Endothelial cell of umbilical vein (primary cell): ENCODE measurements around the gene GPR68. TPM values are rescaled to one million over a fixed set of nuclear protein-coding genes. Genes with fewer than 3 reads are reported as not detected.
"Not testable (repeated sequence)": the region's sequence is repeated elsewhere in the genome, so short reads cannot be mapped to it uniquely, and the experiment has no call there.

Source experiments
- BruUV-seq: library from RNA; stranded (reverse); fragments of 400-500 nt; replicated peaks from 2 replicates; lab custom pipeline; 2021; lab: Mats Ljungman, UMichigan
- CTCF ChIA-PET: fragments of 300-600, 350-600 bp; sonication (Branson Sonifier 250); formaldehyde crosslinking; loops from one replicate; lab custom pipeline; 2021; ENCODE audit warnings: antibody characterized with exemption, inconsistent platforms; lab: Charles Lee
- POLR2A ChIA-PET: fragments of 300-600, 350-600 bp; sonication (Branson Sonifier 250); formaldehyde crosslinking; loops from one replicate; lab custom pipeline; 2021; ENCODE audit warnings: antibody characterized with exemption, inconsistent platforms; lab: Charles Lee
- DNase-seq: peaks from one replicate; pipeline ENCODE4 v3.0.0-alpha.2; 2011; ENCODE audit warnings: low read depth, low spot score
- FAIRE-seq: peaks from 2 replicates; lab custom pipeline; 2011; peaks lifted over from hg19 to GRCh38; lab: Jason Lieb, UNC
- H2AFZ ChIP-seq: 2 replicates; pipeline ENCODE4 v1.6.0; 2012; ENCODE audit warnings: low read depth, low read length, control low read depth, inconsistent platforms
- H3K27ac ChIP-seq: 2 replicates; pipeline ENCODE4 v1.5.1; 2011; ENCODE audit warnings: low read depth, mild to moderate bottlenecking, control low read depth, low read length, moderate library complexity; ENCODE audit not compliant: insufficient read depth
- H3K27me3 ChIP-seq, 2 experiments: 2 replicates each; pipeline versions ENCODE4 v1.6.0 to v1.6.1; 2011; ENCODE audit warnings: low read length in 2 of 2, mixed read lengths in 1 of 2; ENCODE audit not compliant: control insufficient read depth in 2 of 2, insufficient read depth in 2 of 2
- H3K36me3 ChIP-seq, 2 experiments: 2 replicates in 1 of 2; 3 replicates in 1 of 2; pipeline ENCODE4 v1.5.1; 2011; ENCODE audit warnings: low read length in 2 of 2, mild to moderate bottlenecking in 1 of 2, moderate library complexity in 1 of 2; ENCODE audit not compliant: control insufficient read depth in 2 of 2, insufficient read depth in 2 of 2; ENCODE audit errors: extremely low read depth in 1 of 2
- H3K4me1 ChIP-seq: 3 replicates; pipeline ENCODE4 v1.5.1; 2011; ENCODE audit warnings: mild to moderate bottlenecking, low read length; ENCODE audit not compliant: control insufficient read depth, insufficient read depth; ENCODE audit errors: extremely low read depth
- H3K4me2 ChIP-seq: 2 replicates; pipeline ENCODE4 v1.6.1; 2011; ENCODE audit warnings: low read length, control low read depth, mixed read lengths; ENCODE audit not compliant: insufficient read depth
- H3K4me3 ChIP-seq, 3 experiments: fragments of 200-600 bp in 1 of 3; sonication (generic), shearing (Covaris generic) in 1 of 3; replicated peaks in 1 of 3; 2 replicates each; pipeline ENCODE4 v1.5.1; 2011 to 2016; ENCODE audit warnings: control low read depth in 3 of 3, low read length in 3 of 3, mild to moderate bottlenecking in 2 of 3, inconsistent platforms in 1 of 3, low read depth in 1 of 3, moderate library complexity in 1 of 3; ENCODE audit not compliant: insufficient read depth in 1 of 3
- H3K79me2 ChIP-seq: 2 replicates; pipeline ENCODE4 v1.6.0; 2012; ENCODE audit warnings: low read length, inconsistent platforms; ENCODE audit not compliant: control insufficient read depth, insufficient read depth
- H3K9ac ChIP-seq: replicated peaks from 2 replicates; pipeline ENCODE3; 2011; ENCODE audit warnings: low read length, control low read depth; ENCODE audit not compliant: insufficient read depth; ENCODE audit errors: extremely low read depth
- H3K9me1 ChIP-seq: replicated peaks from 3 replicates; pipeline ENCODE4 v1.6.0; 2011; ENCODE audit warnings: mild to moderate bottlenecking, low read length; ENCODE audit not compliant: control insufficient read depth, insufficient read depth; ENCODE audit errors: extremely low read depth
- H3K9me3 ChIP-seq: replicated peaks from 2 replicates; pipeline ENCODE4 v1.5.1; 2012; ENCODE audit warnings: low read length, inconsistent platforms; ENCODE audit not compliant: control insufficient read depth, insufficient read depth
- H4K20me1 ChIP-seq: replicated peaks from 2 replicates; pipeline ENCODE3; 2011; ENCODE audit warnings: mild to moderate bottlenecking, low read length; ENCODE audit not compliant: control insufficient read depth, insufficient read depth; ENCODE audit errors: extremely low read depth
- EZH2 ChIP-seq: IDR thresholded peaks from 2 replicates; pipeline ENCODE4 v1.6.1; 2012; ENCODE audit warnings: borderline replicate concordance, low read depth, mild to moderate bottlenecking, moderate library complexity, low read length, inconsistent platforms; ENCODE audit not compliant: severe bottlenecking
- FOS ChIP-seq: IDR thresholded peaks from 2 replicates; pipeline ENCODE4 v1.6.1; 2011; ENCODE audit warnings: mild to moderate bottlenecking, low read length, moderate library complexity, borderline replicate concordance; ENCODE audit not compliant: insufficient read depth
- GATA2 ChIP-seq: IDR thresholded peaks from 2 replicates; pipeline ENCODE4 v1.7.0; 2011; ENCODE audit warnings: low read depth, mild to moderate bottlenecking, moderate library complexity, mixed read lengths, low read length; ENCODE audit not compliant: insufficient read length, insufficient read depth
- JUN ChIP-seq: IDR thresholded peaks from 2 replicates; pipeline ENCODE4 v1.6.1; 2011; ENCODE audit warnings: borderline replicate concordance, low read depth; ENCODE audit not compliant: insufficient read length, insufficient read depth
- MAX ChIP-seq: IDR thresholded peaks from 2 replicates; pipeline ENCODE4 v1.6.1; 2011; ENCODE audit not compliant: insufficient read depth, insufficient read length
- MYC ChIP-seq: IDR thresholded peaks from one replicate; pipeline ENCODE4 v1.6.1; 2011; ENCODE audit warnings: mild to moderate bottlenecking, low read depth, low read length
- POLR2AphosphoS5 ChIP-seq: IDR thresholded peaks from 2 replicates; pipeline ENCODE4 v1.6.1; 2012; ENCODE audit warnings: low read depth, mild to moderate bottlenecking, control low read depth, low read length, moderate library complexity; ENCODE audit not compliant: insufficient read depth
- dilution Hi-C: fragments of 300-500 bp; cut with MboI; formaldehyde crosslinking; loops from one replicate; pipeline ENCODE4 v1.15.0; 2019; ENCODE audit warnings: low sequenced_read_pairs; ENCODE audit not compliant: extremely low pct_ligation_motif_present
- intact Hi-C: fragments of 100-400 bp; cut with micrococcal nuclease; formaldehyde crosslinking; loops from one replicate; pipeline ENCODE4 v1.10.0; 2022
- polyA plus RNA-seq, 4 experiments: library from polyadenylated mRNA; depleted of rRNA in 3 of 4; stranded (reverse) in 3 of 4; unstranded in 1 of 4; fragments of >200 nt; gene quantifications; 2 replicates each; pipeline versions ENCODE4 v1.2.1 to v1.2.3, GENCODE V29; 2011 to 2012; ENCODE audit warnings: missing spikeins in 1 of 4
- total RNA-seq: library from RNA; stranded (reverse); gene quantifications from 2 replicates; pipeline ENCODE4 v1.2.3, GENCODE V29; 2021
- TF ChIP-seq, protein P1 (sequence below), 2 donors: IDR thresholded peaks; 1 replicate in 1 of 2; 2 replicates in 1 of 2; pipeline ENCODE4 v1.5.1; 2011; ENCODE audit warnings: low read length in 2 of 2, mild to moderate bottlenecking in 2 of 2, moderate library complexity in 2 of 2, control low read depth in 1 of 2, inconsistent platforms in 1 of 2, low read depth in 1 of 2; ENCODE audit not compliant: insufficient read depth in 1 of 2; ENCODE audit errors: extremely low read depth in 1 of 2

GPR68 gene
- total and polyA plus RNA-seq, 2 donors (not counting 3 experiments of a cell fraction or from before 2014, with no cell fraction given), result 0.24 to 0.36 TPM

DNA sequence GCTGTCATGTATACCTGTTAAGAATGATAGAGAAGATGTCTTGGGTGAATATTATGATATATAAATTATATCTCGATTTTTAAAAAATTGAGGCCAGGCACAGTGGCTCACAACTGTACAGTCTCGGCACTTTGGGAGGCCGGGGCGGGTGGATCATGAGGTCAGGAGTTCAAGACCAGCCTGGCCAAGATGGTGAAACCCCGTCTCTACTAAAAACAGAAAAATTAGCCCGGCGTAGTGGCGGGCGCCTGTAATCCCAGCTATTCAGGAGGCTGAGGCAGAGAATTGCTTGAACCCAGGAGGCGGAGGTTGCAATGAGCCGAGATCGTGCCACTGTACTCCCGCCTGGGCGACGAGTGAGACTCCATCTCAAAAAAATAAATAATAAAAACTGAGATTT, 21.8 kb upstream of the GPR68 start:
- BruUV-seq, H3K4me3 ChIP-seq, H3K36me3 ChIP-seq, H3K9me1 ChIP-seq, H4K20me1 ChIP-seq, H3K79me2 ChIP-seq, POLR2A ChIA-PET, H3K27me3 ChIP-seq, H3K9ac ChIP-seq, H3K27ac ChIP-seq, H3K4me2 ChIP-seq, H3K9me3 ChIP-seq, dilution Hi-C loops, DNase-seq, FAIRE-seq, H3K4me1 ChIP-seq, H2AFZ ChIP-seq: not testable (repeated sequence)
- intact Hi-C loops, result loop anchor here (5.0 kb wide), 1 partner anchor 89 kb away; no protein-coding TSS in a partner anchor
- CTCF ChIA-PET, result interaction anchor here (1.3 kb wide), 1 partner anchor 89 kb away, joined by 3 read pairs; no protein-coding TSS in a partner anchor

- ChIA-PET POLR2A (no interaction called here), CTCF (interaction anchor here (1.3 to 2.7 kb wide), 2 partner anchors 9 to 88 kb away, joined by 3 to 22 read pairs; no protein-coding TSS in a partner anchor)
- H3K4me1 ChIP-seq, result peaks cover 3% of the 10 kb centered on the region
- H4K20me1 ChIP-seq, result no peaks in the 10 kb centered on the region
- H3K27ac ChIP-seq, result no peak overlapping the region
- H2AFZ ChIP-seq, result no peak overlapping the region
- no peaks in the 10 kb centered on the region for H3K9me1 ChIP-seq
- H3K79me2 ChIP-seq, result no peaks in the 10 kb centered on the region
- no peak for DNase-seq
- TF ChIP-seq FOS, result no peak
- no peak for TF ChIP-seq POLR2AphosphoS5
- no peak for TF ChIP-seq MYC
- no peak for TF ChIP-seq GATA2
- TF ChIP-seq, protein P1, sequence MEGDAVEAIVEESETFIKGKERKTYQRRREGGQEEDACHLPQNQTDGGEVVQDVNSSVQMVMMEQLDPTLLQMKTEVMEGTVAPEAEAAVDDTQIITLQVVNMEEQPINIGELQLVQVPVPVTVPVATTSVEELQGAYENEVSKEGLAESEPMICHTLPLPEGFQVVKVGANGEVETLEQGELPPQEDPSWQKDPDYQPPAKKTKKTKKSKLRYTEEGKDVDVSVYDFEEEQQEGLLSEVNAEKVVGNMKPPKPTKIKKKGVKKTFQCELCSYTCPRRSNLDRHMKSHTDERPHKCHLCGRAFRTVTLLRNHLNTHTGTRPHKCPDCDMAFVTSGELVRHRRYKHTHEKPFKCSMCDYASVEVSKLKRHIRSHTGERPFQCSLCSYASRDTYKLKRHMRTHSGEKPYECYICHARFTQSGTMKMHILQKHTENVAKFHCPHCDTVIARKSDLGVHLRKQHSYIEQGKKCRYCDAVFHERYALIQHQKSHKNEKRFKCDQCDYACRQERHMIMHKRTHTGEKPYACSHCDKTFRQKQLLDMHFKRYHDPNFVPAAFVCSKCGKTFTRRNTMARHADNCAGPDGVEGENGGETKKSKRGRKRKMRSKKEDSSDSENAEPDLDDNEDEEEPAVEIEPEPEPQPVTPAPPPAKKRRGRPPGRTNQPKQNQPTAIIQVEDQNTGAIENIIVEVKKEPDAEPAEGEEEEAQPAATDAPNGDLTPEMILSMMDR (IDR thresholded peaks at IDR 0.05; ENCODE audit: extremely low read depth in 1 of 2, insufficient read depth in 1 of 2, low read depth in 1 of 2, low read length in 2 of 2), result no peak
- TF ChIP-seq EZH2, result no peak
- TF ChIP-seq JUN, result no peak
- TF ChIP-seq MAX, result no peak
- no TSS peak for BruUV-seq
- no peaks in the 10 kb centered on the region for H3K36me3 ChIP-seq
- H3K27me3 ChIP-seq, result no peaks in the 10 kb centered on the region
- dilution Hi-C loops (no loop called here), intact Hi-C loops (loop anchor here (5.0 kb wide), 1 partner anchor 88 kb away; no protein-coding TSS in a partner anchor)
- H3K4me3 ChIP-seq, result no peak overlapping the region
- H3K9ac ChIP-seq, result no peak overlapping the region
- no peak for FAIRE-seq
- H3K9me3 ChIP-seq, result no peaks in the 10 kb centered on the region
- no peak overlapping the region for H3K4me2 ChIP-seq
These were observed 20.9 kb upstream of the GPR68 start for GRCh38 chr14:91265404-91265803.
